HG03039 (cell line): ENCODE results near the gene HSPA8.
"Not testable (repeated sequence)": the region's sequence is repeated elsewhere in the genome, so short reads cannot be mapped to it uniquely, and the experiment has no call there.

Source experiments
- ATAC-seq: cut with Tn5 transposase; IDR thresholded peaks from one replicate; pipeline ENCODE4 v1.9.1; 2021; ENCODE audit warnings: mild to moderate bottlenecking, moderate library complexity; ENCODE audit not compliant: unreplicated experiment

HSPA8 gene

GRCh38 chr11:123072762-123073161, 10.8 kb upstream of the HSPA8 start:
- no peak for ATAC-seq

- ATAC-seq = no peak
These were observed 10.4 kb upstream of the HSPA8 start for GRCh38 chr11:123072332-123072761.

GRCh38 chr11:123069908-123070821, 8.2 kb upstream of the HSPA8 start:
- ATAC-seq = no peak

- ATAC-seq = no peak
These were observed 3.7 kb upstream of the HSPA8 start for GRCh38 chr11:123065621-123066020.

- ATAC-seq = no peak
These were observed 2.1 kb upstream of the HSPA8 start for GRCh38 chr11:123063826-123064657.

- ATAC-seq = peak; percentile 3
These were observed 1.2 kb upstream of the HSPA8 start for GRCh38 chr11:123062892-123063825.

- peak; percentile 91 for ATAC-seq
These were observed 389 bp upstream of the HSPA8 start for GRCh38 chr11:123062158-123062891.

- no peak for ATAC-seq
These were observed 1.5 kb downstream of the HSPA8 start for GRCh38 chr11:123060277-123061000.

GRCh38 chr11:123059041-123059920, 2.7 kb downstream of the HSPA8 start:
- ATAC-seq = not testable (repeated sequence)

- ATAC-seq = no peak
These were observed 4.2 kb downstream of the HSPA8 start for GRCh38 chr11:123057661-123058305.

GRCh38 chr11:123056835-123057491, 5.0 kb downstream of the HSPA8 start:
- no peak for ATAC-seq

- no peak for ATAC-seq
These were observed 6.6 kb downstream of the HSPA8 start for GRCh38 chr11:123055191-123055901.

- ATAC-seq = peak; percentile 49
These were observed 7.5 kb downstream of the HSPA8 start for GRCh38 chr11:123054301-123055065.

GRCh38 chr11:123052901-123053721, 8.8 kb downstream of the HSPA8 start:
- no peak for ATAC-seq

- no peak for ATAC-seq
These were observed 10.3 kb downstream of the HSPA8 start for GRCh38 chr11:123051634-123052033.
